ENCODE results near the gene NUDC.

The NUDC gene

GRCh38 chr1:26994020-26994786 is 72.7 kb downstream of the NUDC start:
- Histone ChIP-seq H3K36me3 (ENCODE audit: control insufficient read depth in 2 of 2, insufficient read depth in 2 of 2, low read length in 2 of 2) (no peaks in the 10 kb centered on the region), H3K4me1 (ENCODE audit: control insufficient read depth in 2 of 2, insufficient read depth in 2 of 2, low read length in 2 of 2) (peaks cover 8 to 10% of the 10 kb centered on the region in 2 donors), H3K27me3 (ENCODE audit: control insufficient read depth in 2 of 2, insufficient read depth in 2 of 2, low read length in 2 of 2) (peaks cover 37 to 38% of the 10 kb centered on the region in 2 donors), H3K27ac (ENCODE audit: low read depth in 2 of 2, low read length in 2 of 2) (no peak overlapping the region), H3K4me3 (ENCODE audit: low read length in 2 of 2) (peak overlapping the region; percentile 31 to 43), H3K9ac (ENCODE audit: low read depth in 1 of 2, low read length in 2 of 2) (peak overlapping the region in 1 of 2 donors; percentile 51), H3K9me3 (ENCODE audit: control insufficient read depth in 2 of 2, low read length in 2 of 2) (no peaks in the 10 kb centered on the region)

GRCh38 chr1:26994787-26995517 is 73.4 kb downstream of the NUDC start:
- Histone ChIP-seq H3K36me3 (ENCODE audit: control insufficient read depth in 2 of 2, insufficient read depth in 2 of 2, low read length in 2 of 2) (no peaks in the 10 kb centered on the region), H3K4me3 (ENCODE audit: low read length in 2 of 2) (peak overlapping the region; percentile 13 to 39), H3K9me3 (ENCODE audit: control insufficient read depth in 2 of 2, low read length in 2 of 2) (no peaks in the 10 kb centered on the region), H3K27me3 (ENCODE audit: control insufficient read depth in 2 of 2, insufficient read depth in 2 of 2, low read length in 2 of 2) (peaks cover 37 to 38% of the 10 kb centered on the region in 2 donors), H3K27ac (ENCODE audit: low read depth in 2 of 2, low read length in 2 of 2) (no peak overlapping the region), H3K9ac (ENCODE audit: low read depth in 1 of 2, low read length in 2 of 2) (peak overlapping the region in 1 of 2 donors; percentile 36), H3K4me1 (ENCODE audit: control insufficient read depth in 2 of 2, insufficient read depth in 2 of 2, low read length in 2 of 2) (peaks cover 8 to 14% of the 10 kb centered on the region in 2 donors)

- Histone ChIP-seq H3K4me1 (ENCODE audit: control insufficient read depth in 2 of 2, insufficient read depth in 2 of 2, low read length in 2 of 2) (peaks cover 8 to 12% of the 10 kb centered on the region in 2 donors), H3K27me3 (ENCODE audit: control insufficient read depth in 2 of 2, insufficient read depth in 2 of 2, low read length in 2 of 2) (peaks cover 35% of the 10 kb centered on the region in 2 donors), H3K36me3 (ENCODE audit: control insufficient read depth in 2 of 2, insufficient read depth in 2 of 2, low read length in 2 of 2) (no peaks in the 10 kb centered on the region), H3K9me3 (ENCODE audit: control insufficient read depth in 2 of 2, low read length in 2 of 2) (no peaks in the 10 kb centered on the region), H3K9ac (ENCODE audit: low read depth in 1 of 2, low read length in 2 of 2) (no peak overlapping the region), H3K27ac (ENCODE audit: low read depth in 2 of 2, low read length in 2 of 2) (no peak overlapping the region), H3K4me3 (ENCODE audit: low read length in 2 of 2) (no peak overlapping the region)
Observed at GRCh38 chr1:26996024-26996423, 74.5 kb downstream of the NUDC start.

All from mucosa of rectum (tissue), 2 donors.